Bladder microvascular endothelial cell (primary cell): ENCODE results near the gene HOXA11. TPM values are rescaled to one million over a fixed set of nuclear protein-coding genes. Genes with fewer than 3 reads are reported as not detected.

ENCODE experiments used
- total RNA-seq: library from RNA; depleted of rRNA; stranded (reverse); fragments of >200 nt; gene quantifications from 2 replicates; pipeline ENCODE4 v1.2.3, GENCODE V29; 2014

Gene HOXA11
- 0.31 and 0.49 TPM in 2 replicates for total RNA-seq

GRCh38 chr7:27185013-27185853 lies at the start of gene HOXA11:
Gene HOXA11, minus strand, starts transcription at chr7:27185232. Its CDS starts 88 bp downstream, at chr7:27185144.

GRCh38 chr7:27199849-27200760 lies 15.1 kb upstream of the HOXA11 start, which contains the start of gene HOXA13:
Gene HOXA13, minus strand, starts transcription at chr7:27200091. Its CDS starts 14 bp downstream, at chr7:27200077.

GRCh38 chr7:27173956-27174873 lies 10.8 kb downstream of the HOXA11 start, which contains the start of gene HOXA10:
Gene HOXA10, minus strand, starts transcription at chr7:27174320. Its CDS starts 14 bp downstream, at chr7:27174306.

DNA sequence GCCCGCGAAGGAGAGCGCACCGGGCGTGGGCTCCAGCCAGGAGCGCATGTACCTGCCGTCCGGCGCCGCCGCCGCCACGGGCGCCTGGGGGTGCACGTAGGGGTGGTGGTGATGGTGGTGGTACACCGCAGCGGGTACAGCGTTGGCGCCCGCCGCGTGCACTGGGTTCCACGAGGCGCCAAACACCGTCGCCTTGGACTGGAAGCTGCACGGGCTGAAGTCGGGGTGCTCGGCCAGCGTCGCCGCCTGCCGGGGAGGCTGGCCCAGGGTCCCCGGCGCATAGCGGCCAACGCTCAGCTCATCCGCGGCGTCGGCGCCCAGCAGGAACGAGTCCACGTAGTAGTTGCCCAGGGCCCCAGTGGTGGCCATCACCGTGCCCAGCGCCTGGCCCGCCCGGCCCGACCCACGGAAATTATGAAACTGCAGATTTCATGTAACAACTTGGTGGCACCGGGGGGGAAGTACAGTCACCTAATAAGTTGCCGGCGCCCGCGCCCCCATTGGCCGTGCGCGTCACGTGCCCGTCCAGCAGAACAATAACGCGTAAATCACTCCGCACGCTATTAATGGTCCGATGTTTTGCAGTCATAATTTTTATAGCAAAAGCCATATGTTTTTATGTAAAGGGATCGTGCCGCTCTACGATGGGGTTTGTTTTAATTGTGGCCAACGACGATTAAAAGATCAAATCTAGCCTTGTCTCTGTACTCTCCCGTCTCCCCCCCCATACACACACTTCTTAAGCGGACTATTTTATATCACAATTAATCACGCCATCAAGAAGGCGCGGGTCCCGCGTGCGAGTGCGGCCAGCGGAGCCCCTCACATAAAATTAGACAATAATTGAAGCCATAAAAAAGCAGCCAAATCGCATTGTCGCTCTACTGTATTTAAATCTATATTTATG lies 19.7 kb downstream of the HOXA11 start, which contains the start of gene HOXA9:
Gene HOXA9 (minus strand): TSS at position 449 of the 907 bp plus-strand sequence. CDS start 80 bp downstream, at position 369.

DNA sequence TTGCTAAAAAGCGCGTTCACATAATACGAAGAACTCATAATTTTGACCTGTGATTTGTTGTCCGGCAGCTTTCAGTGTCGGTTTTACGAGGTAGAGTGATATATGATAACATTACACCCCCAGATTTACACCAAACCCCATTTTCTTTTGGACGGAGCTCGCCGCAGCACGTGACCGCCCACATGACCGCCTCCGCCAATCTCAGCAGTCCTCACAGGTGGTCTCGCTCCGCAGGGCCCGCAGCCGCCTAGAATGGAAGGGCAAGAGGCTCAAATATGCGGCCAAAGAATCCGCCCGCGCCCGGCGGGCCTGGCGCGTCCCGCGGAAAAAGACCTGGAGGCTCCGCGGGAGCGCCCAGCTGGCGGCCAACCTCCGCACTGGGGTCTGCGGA lies 28.5 kb downstream of the HOXA11 start, which contains the start of gene HOXA7:
Gene HOXA7 (minus strand): TSS at position 168 of the 391 bp plus-strand sequence. CDS start 130 bp downstream, at position 38.

GRCh38 chr7:27151931-27152815 lies 32.9 kb downstream of the HOXA11 start, which contains the start of gene HOXA3:
Gene HOXA3, minus strand, starts transcription at chr7:27152583. Its CDS starts 41,943 bp downstream, at chr7:27110640.

GRCh38 chr7:27147199-27148030 lies 37.6 kb downstream of the HOXA11 start, which contains the start of gene HOXA6:
Gene HOXA6, minus strand, starts transcription at chr7:27147774. Its CDS starts 25 bp downstream, at chr7:27147749.

DNA sequence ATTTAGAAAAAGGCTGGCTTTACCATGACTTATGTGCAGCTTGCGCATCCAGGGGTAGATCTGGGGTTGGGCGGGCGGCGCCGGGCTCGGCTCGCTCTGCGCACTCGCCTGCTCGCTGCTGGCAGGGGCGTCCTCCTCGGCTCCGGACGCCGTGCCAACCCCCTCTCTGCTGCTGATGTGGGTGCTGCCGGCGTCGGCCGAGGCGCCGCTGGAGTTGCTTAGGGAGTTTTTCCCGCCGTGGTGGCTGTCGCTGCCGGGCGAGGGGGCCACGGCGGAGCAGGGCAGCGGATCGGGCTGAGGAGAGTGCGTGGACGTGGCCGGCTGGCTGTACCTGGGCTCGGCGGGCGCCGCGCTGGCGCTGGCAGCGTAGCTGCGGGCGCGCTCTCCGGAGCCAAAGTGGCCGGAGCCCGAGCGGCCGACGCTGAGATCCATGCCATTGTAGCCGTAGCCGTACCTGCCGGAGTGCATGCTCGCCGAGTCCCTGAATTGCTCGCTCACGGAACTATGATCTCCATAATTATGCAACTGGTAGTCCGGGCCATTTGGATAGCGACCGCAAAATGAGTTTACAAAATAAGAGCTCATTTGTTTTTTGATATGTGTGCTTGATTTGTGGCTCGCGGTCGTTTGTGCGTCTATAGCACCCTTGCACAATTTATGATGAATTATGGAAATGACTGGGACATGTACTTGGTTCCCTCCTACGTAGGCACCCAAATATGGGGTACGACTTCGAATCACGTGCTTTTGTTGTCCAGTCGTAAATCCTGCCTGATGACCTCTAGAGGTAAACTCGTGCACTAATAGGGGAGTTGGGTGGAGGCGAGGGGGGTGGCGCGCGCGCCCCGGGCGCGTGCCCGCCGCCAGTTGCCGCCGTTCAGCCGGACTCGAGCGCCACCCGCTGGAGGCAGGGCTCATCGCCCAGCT lies 41.7 kb downstream of the HOXA11 start, which contains the start of gene HOXA5:
Gene HOXA5 (minus strand): TSS at position 659 of the 927 bp plus-strand sequence. CDS start 74 bp downstream, at position 585.

Other genes with a start within 250 kb of the HOXA11 start
- gene HOXA1, start 89.2 kb downstream of the HOXA11 start, total RNA-seq, result 0.49 and 0.63 TPM in 2 replicates
- 0.44 and 0.49 TPM in 2 replicates for gene HOXA2, start 82.5 kb downstream of the HOXA11 start, total RNA-seq
- gene HOXA4, start 54.5 kb downstream of the HOXA11 start, total RNA-seq, result 0.16 and 0.57 TPM in 2 replicates
- 7.4 and 8.3 TPM in 2 replicates for gene HOXA5, start 41.6 kb downstream of the HOXA11 start, total RNA-seq
- 2.3 and 6.9 TPM in 2 replicates for gene HOXA6, start 37.5 kb downstream of the HOXA11 start, total RNA-seq
- gene HOXA3, start 32.6 kb downstream of the HOXA11 start, total RNA-seq, result 0.97 and 2.3 TPM in 2 replicates
- gene HOXA7, start 28.6 kb downstream of the HOXA11 start, total RNA-seq, result 1.5 and 2.1 TPM in 2 replicates
- 5.0 and 5.7 TPM in 2 replicates for gene HOXA9, start 19.7 kb downstream of the HOXA11 start, total RNA-seq
- 2.3 and 2.6 TPM in 2 replicates for gene HOXA10, start 10.9 kb downstream of the HOXA11 start, total RNA-seq
- gene HOXA13, start 14.9 kb upstream of the HOXA11 start, total RNA-seq, result not detected in 2 replicates
- gene EVX1, start 57.6 kb upstream of the HOXA11 start, total RNA-seq, result not detected in 2 replicates